WI38 (cell line): ENCODE measurements around the gene ANKMY1.

Source experiments
- H3K4me3 ChIP-seq: 2 replicates; pipeline ENCODE4 v1.5.1; 2011; ENCODE audit warnings: low read depth, mild to moderate bottlenecking, control low read depth, low read length
- CTCF ChIP-seq: IDR thresholded peaks from 2 replicates; pipeline ENCODE4 v1.5.1; 2012; ENCODE audit warnings: low read depth, mild to moderate bottlenecking, control low read depth, low read length

The ANKMY1 gene

GRCh38 chr2:240573516-240574385, 16.0 kb upstream of the ANKMY1 start:
- TF ChIP-seq CTCF = no peak
- no peak overlapping the region for H3K4me3 ChIP-seq

DNA sequence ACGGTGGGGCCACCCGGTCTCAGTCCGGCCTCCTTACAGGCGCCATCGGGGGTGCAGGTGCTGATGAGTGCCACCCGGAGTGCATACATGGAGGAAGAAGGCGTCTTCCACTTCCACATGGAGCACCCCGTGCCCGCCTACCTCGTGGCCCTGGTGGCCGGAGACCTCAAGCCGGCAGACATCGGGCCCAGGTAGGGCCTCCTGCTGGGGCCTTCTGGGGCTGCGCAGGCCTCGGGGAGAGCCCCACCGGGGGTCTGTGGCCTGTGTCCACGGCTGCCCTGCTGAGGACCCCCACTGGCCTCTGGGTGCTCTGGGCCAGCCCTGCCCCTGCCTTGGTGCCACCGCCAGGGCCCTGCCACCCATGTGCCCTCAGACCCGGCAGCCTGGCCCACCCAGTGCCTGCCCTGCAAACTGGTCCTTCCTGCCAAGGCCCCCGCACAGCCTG, 15.3 kb upstream of the ANKMY1 start:
- TF ChIP-seq CTCF = no peak
- H3K4me3 ChIP-seq = no peak overlapping the region

DNA sequence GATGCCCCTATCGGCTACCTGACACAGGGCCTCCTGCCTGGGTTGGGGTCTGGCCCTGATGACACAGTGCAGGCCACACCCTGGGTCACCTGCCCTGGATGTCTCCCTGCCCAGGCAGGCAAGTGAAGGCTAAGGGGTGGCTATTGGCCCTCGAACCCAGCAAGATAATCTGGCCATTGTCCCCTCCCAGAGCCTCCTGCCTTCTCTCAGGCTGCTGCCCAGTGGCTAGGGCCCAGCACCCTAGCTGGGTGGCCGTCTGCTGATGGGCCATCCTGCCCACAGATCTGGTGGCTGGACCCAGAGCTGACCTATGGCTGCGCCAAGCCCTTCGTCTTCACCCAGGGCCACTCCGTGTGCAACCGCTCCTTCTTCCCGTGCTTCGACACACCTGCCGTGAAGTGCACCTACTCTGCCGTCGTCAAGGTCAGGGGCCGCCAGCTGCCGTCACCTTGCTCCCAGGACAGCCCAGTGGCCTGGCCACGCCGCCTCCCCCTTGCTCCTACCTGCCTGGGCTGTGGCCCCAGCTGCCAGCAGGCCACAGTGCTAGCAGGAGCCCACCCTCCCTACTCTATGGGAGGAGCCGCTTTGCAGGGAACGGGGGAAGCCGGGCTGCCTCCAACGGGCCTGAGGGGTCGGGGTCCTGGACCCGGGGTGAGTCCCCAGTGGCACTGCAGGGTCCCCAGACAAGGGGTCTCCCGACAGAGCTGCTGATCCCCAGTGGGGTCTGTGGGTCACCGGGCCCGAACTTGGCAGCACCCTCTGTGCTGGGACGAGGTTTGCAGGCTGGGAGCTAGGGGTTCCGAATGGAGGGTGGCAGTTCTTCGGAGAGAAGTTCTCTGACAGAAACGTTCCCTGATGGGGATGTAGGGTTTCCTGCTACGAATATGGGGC, 14.6 kb upstream of the ANKMY1 start:
- TF ChIP-seq CTCF = no peak
- H3K4me3 ChIP-seq = no peak overlapping the region

DNA sequence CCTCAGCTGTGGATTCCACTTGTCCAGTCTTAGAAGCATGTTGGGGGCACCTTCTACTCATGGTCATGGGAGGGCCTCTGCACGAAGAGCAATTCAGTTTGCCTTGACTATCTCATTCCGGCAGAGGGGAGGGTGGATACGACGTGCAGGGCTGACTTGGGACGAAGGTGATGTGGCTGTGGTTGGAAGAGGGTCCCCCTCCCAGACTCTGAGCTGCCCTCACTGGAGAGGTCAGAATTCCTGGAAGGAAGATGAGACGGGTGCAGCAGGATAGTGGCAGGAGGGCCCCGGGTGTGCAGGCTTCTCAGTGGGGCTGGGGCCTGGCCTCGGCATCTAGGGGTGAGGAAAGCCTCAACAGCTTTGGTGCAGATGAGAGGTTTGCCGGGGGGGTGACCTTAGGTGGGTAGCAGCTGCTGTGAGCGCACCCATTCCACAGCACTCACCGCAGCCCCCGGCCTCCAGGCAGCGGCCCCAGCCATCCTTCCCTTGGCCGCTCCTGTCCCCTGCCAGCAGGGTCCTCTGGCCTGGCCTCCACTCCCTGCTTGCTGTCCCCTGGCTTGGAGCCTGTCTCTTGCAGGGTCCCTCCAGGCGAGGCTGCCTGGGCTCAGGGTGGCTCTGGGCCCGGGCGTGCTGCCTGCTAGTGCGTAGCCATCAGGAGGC, 13.7 kb upstream of the ANKMY1 start:
- no peak for TF ChIP-seq CTCF
- no peak overlapping the region for H3K4me3 ChIP-seq

DNA sequence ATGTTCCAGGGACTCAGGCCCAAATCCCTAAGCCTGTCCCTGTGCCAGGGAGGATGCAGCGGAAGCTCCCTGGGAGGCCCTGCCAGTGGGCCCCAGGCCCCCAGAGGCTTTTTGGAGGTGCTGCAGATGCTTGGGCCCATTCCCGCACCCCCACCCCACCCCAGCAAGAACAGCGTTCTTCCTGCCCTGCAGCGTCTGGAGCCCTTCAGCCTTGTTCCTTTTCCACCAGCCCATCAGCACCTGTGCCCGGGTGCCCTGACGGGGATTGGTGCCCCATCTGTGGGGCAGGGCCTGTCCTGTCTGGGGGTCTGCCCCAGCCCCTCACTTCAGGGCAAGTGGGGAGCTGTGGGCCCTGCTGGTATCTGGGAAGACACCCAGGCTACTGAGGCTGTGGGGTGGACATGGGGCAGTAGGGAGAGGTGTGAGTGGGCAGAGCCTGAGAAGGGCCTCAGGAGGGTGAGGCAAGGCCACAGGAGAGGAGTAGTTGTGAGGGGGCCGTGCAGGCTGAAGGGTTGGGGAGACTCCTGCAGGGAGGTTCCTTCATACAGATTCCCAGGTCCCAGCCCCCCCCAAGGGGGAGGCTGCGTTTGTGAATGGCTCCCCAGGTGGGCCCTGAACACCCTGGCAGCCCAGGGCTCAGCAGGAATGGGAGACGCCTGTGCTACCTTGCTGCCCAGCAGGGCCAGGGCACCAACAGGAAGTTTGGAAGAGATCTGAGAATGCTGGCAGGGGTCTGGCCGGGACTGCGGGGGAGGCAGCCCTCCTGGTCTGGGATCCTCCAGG, 12.9 kb upstream of the ANKMY1 start:
- no peak for TF ChIP-seq CTCF
- H3K4me3 ChIP-seq = no peak overlapping the region

GRCh38 chr2:240569998-240570530, 12.3 kb upstream of the ANKMY1 start:
- TF ChIP-seq CTCF = no peak
- no peak overlapping the region for H3K4me3 ChIP-seq
